ENCODE results near the gene PLCG1.

Gene PLCG1

DNA sequence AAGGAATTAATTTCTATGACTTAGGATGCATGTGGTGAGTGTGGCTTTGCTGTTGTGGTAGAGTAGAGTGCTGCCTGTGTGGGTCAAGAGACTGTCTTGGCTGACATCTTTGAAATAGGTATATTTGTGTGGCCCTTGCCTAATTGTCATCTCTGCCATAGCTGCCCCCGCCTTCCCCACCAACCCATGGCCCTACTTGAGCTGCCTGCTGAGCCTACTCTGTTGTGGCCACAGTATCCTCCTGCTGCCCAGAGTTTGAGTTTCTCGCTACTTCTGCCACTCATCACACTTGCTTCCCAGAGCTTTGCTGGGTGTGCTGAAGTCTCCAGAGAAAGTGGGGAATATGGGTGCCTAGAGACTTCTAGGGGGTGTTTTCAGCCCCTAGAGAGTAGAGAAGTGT lies 8.0 kb downstream of the PLCG1 start:
- FAIRE-seq (no peak), DNase-seq (ENCODE audit: insufficient read length, low spot score) (no peak)
- TF ChIP-seq, protein P1, sequence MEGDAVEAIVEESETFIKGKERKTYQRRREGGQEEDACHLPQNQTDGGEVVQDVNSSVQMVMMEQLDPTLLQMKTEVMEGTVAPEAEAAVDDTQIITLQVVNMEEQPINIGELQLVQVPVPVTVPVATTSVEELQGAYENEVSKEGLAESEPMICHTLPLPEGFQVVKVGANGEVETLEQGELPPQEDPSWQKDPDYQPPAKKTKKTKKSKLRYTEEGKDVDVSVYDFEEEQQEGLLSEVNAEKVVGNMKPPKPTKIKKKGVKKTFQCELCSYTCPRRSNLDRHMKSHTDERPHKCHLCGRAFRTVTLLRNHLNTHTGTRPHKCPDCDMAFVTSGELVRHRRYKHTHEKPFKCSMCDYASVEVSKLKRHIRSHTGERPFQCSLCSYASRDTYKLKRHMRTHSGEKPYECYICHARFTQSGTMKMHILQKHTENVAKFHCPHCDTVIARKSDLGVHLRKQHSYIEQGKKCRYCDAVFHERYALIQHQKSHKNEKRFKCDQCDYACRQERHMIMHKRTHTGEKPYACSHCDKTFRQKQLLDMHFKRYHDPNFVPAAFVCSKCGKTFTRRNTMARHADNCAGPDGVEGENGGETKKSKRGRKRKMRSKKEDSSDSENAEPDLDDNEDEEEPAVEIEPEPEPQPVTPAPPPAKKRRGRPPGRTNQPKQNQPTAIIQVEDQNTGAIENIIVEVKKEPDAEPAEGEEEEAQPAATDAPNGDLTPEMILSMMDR (IDR thresholded peaks at IDR 0.05; ENCODE audit: insufficient read depth, missing control alignments), result no peak

- DNase-seq (ENCODE audit: insufficient read length, low spot score), result no peak
- TF ChIP-seq, protein P1 (IDR thresholded peaks at IDR 0.05; ENCODE audit: insufficient read depth, missing control alignments), result no peak
- no peak for FAIRE-seq
Measured at GRCh38 chr20:41145821-41146620, 8.7 kb downstream of the PLCG1 start.

GRCh38 chr20:41147767-41148191 lies 10.4 kb downstream of the PLCG1 start:
- DNase-seq (ENCODE audit: insufficient read length, low spot score) (no peak), FAIRE-seq (no peak)
- TF ChIP-seq, protein P1 (IDR thresholded peaks at IDR 0.05; ENCODE audit: insufficient read depth, missing control alignments), result no peak

- TF ChIP-seq, protein P1 (IDR thresholded peaks at IDR 0.05; ENCODE audit: insufficient read depth, missing control alignments), result no peak
- no peak for FAIRE-seq
- DNase-seq (ENCODE audit: insufficient read length, low spot score), result no peak
Measured at GRCh38 chr20:41148942-41149341, 11.6 kb downstream of the PLCG1 start.

DNA sequence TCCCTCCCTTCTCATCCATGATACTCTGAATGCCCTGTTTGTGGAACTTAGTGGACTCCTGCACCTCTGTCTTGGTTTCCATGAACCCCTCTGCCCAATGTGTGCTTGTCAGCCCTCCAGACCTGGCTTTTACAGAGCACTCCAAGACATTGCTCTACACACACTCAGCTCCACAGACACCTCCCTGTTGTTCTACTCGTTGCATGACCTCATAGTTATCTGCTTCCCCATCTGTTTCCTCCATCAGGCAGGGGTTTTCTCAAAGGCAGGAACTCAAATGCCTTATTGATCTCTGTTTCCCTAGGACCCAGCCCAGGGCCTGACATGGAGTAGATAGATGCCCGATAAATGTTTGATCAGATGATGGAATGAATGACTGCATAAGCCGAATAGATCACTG lies 13.3 kb downstream of the PLCG1 start:
- DNase-seq (ENCODE audit: insufficient read length, low spot score) (no peak), FAIRE-seq (no peak)
- TF ChIP-seq, protein P1 (IDR thresholded peaks at IDR 0.05; ENCODE audit: insufficient read depth, missing control alignments), result no peak

DNA sequence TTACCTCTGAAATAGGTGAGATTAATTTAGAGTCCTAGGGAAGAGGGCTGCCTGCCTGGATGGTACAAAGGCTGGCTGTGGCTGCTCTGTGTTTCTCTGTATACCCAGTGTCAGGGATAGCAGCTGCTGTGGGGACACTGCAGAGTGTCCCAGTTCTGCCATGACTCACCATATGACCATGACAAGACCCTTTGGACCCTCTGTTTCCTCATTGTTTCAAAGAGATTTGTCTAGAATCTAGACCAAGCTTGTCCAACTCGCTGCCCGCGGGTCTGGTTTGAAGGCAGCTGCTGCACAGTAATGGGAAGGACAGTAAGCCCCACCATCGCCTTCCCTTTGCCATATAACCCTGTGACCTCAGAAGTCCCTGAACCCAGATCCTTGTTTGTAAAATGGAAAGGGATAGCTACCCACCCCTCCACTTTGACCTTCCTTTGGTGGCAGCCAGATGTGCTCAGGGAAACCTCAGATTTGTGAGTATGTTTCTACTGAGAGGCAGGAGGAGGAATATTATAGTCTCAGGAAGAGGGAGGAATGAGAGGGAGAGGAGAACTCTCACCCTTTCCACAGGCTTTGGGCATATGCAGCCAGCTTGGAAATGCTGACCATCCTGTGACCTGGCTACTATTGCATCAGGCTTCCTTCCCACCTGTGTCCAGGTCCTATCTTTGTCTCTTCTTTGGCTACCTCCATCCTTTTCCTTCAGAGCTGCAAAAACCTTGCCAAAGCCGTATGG lies 14.0 kb downstream of the PLCG1 start:
- DNase-seq (ENCODE audit: insufficient read length, low spot score) (no peak), FAIRE-seq (no peak)
- TF ChIP-seq, protein P1 (IDR thresholded peaks at IDR 0.05; ENCODE audit: insufficient read depth, missing control alignments), result no peak

All from D721Med (cell line).